Adrenal gland (tissue), 5 donors: ENCODE measurements around the gene BRAP.
"Not testable (repeated sequence)": the region's sequence is repeated elsewhere in the genome, so short reads cannot be mapped to it uniquely, and the experiment has no call there.

Source experiments
- CTCF ChIP-seq, 6 experiments: fragments of 450-650 bp in 4 of 6; fragments of 200-600 bp in 2 of 6; sonication (generic) in 1 of 6; IDR thresholded peaks; 1 replicate in 5 of 6; 2 replicates in 1 of 6; pipeline versions ENCODE4 v1.5.1 to v1.8.0; 2016 to 2021; ENCODE audit warnings: antibody characterized with exemption in 6 of 6, mild to moderate bottlenecking in 2 of 6, moderate library complexity in 1 of 6
- POLR2A ChIP-seq, 2 donors: fragments of 450-650 bp; IDR thresholded peaks; one replicate each; pipeline ENCODE4 v1.6.1; 2017; ENCODE audit warnings: antibody characterized with exemption in 2 of 2, mild to moderate bottlenecking in 2 of 2, moderate library complexity in 1 of 2
- donor health status: DM: no; HTN: no; CAD: no.

- TF ChIP-seq CTCF, POLR2A (IDR thresholded peaks at IDR 0.05): not testable (repeated sequence)
Observed at GRCh38 chr12:111723646-111724360, 38.0 kb upstream of the BRAP start.
